OCI-LY7 (cell line): ENCODE results near the gene G3BP2. TPM values are rescaled to one million over a fixed set of nuclear protein-coding genes. Genes with fewer than 3 reads are reported as not detected.
A peak's percentile ranks its signal among the peaks of the same experiment; 100 is the strongest.

Source experiments
- BruUV-seq: library from RNA; stranded (reverse); fragments of 400-500 nt; replicated peaks from 2 replicates; lab custom pipeline; 2021; lab: Mats Ljungman, UMichigan
- CTCF ChIA-PET: fragments of 300-600 bp; sonication (Branson Sonifier 250); formaldehyde crosslinking; loops from one replicate; lab custom pipeline; 2022; ENCODE audit warnings: antibody characterized with exemption; ENCODE audit not compliant: unreplicated experiment; lab: Charles Lee
- POLR2A ChIA-PET: fragments of 300-600 bp; sonication (Branson Sonifier 250); formaldehyde crosslinking; loops from one replicate; lab custom pipeline; 2022; ENCODE audit warnings: antibody characterized with exemption; lab: Charles Lee
- DNase-seq: peaks from one replicate; pipeline ENCODE4 v3.0.0-alpha.2; 2015; ENCODE audit warnings: low spot score
- H2AFZ ChIP-seq: fragments of 200-600 bp; sonication (generic), shearing (Covaris generic); 2 replicates; pipeline ENCODE4 v1.6.1; 2014; ENCODE audit warnings: mild to moderate bottlenecking, antibody characterized with exemption, low read length, moderate library complexity
- H3K27ac ChIP-seq: fragments of 200-600 bp; sonication (generic); 2 replicates; pipeline ENCODE4 v1.5.1; 2014; ENCODE audit warnings: mixed run types, low read depth, mild to moderate bottlenecking, moderate library complexity, low read length, inconsistent platforms; ENCODE audit not compliant: poor library complexity, severe bottlenecking
- H3K36me3 ChIP-seq: fragments of 200-600 bp; sonication (generic); 2 replicates; pipeline ENCODE4 v1.6.1; 2014; ENCODE audit warnings: mild to moderate bottlenecking, antibody characterized with exemption, low read length, moderate library complexity, mixed read lengths; ENCODE audit not compliant: insufficient read depth
- H3K4me1 ChIP-seq: fragments of 200-600 bp; sonication (generic); 2 replicates; pipeline ENCODE4 v1.5.1; 2014; ENCODE audit warnings: mild to moderate bottlenecking, low read length; ENCODE audit not compliant: insufficient read depth, poor library complexity, severe bottlenecking
- H3K4me2 ChIP-seq: fragments of 200-600 bp; sonication (generic); 2 replicates; pipeline ENCODE4 v1.6.1; 2014; ENCODE audit warnings: mild to moderate bottlenecking, low read length
- H3K4me3 ChIP-seq: fragments of 200-600 bp; sonication (generic); 2 replicates; pipeline ENCODE4 v1.5.1; 2014; ENCODE audit warnings: mild to moderate bottlenecking, low read depth, low read length; ENCODE audit not compliant: poor library complexity, severe bottlenecking
- H3K79me2 ChIP-seq: fragments of 200-600 bp; sonication (generic); 2 replicates; pipeline ENCODE4 v1.6.1; 2016; ENCODE audit warnings: low read depth, mild to moderate bottlenecking, low read length, moderate library complexity, mixed read lengths; ENCODE audit not compliant: insufficient read depth
- H3K9me2 ChIP-seq: fragments of 200-600 bp; sonication (generic); 2 replicates; pipeline ENCODE4 v1.6.1; 2016; ENCODE audit warnings: mild to moderate bottlenecking, low read length, mixed read lengths; ENCODE audit not compliant: insufficient read depth
- H3K9me3 ChIP-seq: fragments of 200-600 bp; sonication (generic); 2 replicates; pipeline ENCODE4 v1.6.1; 2014; ENCODE audit warnings: mild to moderate bottlenecking, mixed run types, low read length, mixed read lengths
- H4K20me1 ChIP-seq: fragments of 200-600 bp; sonication (generic); 2 replicates; pipeline ENCODE4 v1.6.1; 2014; ENCODE audit warnings: mild to moderate bottlenecking, antibody characterized with exemption, low read length, moderate library complexity, mixed read lengths; ENCODE audit not compliant: insufficient read depth
- EZH2phosphoT487 ChIP-seq: fragments of 200-600 bp; sonication (generic); IDR thresholded peaks from 2 replicates; pipeline ENCODE4 v1.6.1; 2018; ENCODE audit warnings: low read depth, borderline replicate concordance, mild to moderate bottlenecking, mixed run types, antibody characterized with exemption, low read length, moderate library complexity, mixed read lengths
- intact Hi-C: fragments of 100-400 bp; cut with micrococcal nuclease; formaldehyde crosslinking; loops from one replicate; pipeline ENCODE4 v1.10.0; 2022; ENCODE audit not compliant: unreplicated experiment
- total RNA-seq, 2 experiments: library from RNA; depleted of rRNA in 1 of 2; stranded (reverse); fragments of >200 nt in 1 of 2; shearing (Covaris generic) in 1 of 2; gene quantifications; 2 replicates each; pipeline ENCODE4 v1.2.3, GENCODE V29; 2014 to 2022
- TF ChIP-seq, protein P1 (sequence below): fragments of 200-600 bp; sonication (generic); conservative IDR thresholded peaks from 2 replicates; pipeline ENCODE4 v1.5.1; 2014; ENCODE audit warnings: mild to moderate bottlenecking, antibody characterized with exemption, low read length, moderate library complexity, mixed read lengths

The G3BP2 gene
- total RNA-seq, 2 experiments from 2014 or later = 56.7 to 147 TPM

DNA sequence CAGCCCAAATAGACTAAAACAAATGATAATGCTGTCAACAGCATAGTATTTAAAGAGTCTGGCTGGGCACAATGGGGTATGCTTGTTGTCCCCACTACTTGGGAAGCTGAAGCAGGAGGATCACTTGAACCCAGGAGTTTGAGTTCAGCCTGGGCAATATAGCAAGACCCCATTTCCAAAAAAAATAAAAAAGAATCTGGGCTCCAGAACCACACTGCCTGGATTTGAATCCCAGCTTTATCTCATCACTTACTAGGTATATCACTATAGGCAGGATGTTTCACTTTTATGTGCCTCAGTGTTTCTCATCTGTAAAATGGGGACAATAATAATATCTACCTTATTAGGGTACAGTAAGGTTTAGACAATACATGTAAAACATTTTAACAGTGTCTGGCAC, 5.3 kb upstream of the G3BP2 start:
- no peaks in the 10 kb centered on the region for H3K9me2 ChIP-seq
- no TSS peak for BruUV-seq
- no peak for DNase-seq
- POLR2A ChIA-PET = interaction anchor here (1.0 kb wide), 1 partner anchor 46 kb away, joined by 3 read pairs; the partner anchor contains the start of gene USO1
- no peak overlapping the region for H2AFZ ChIP-seq
- H3K4me2 ChIP-seq = no peak overlapping the region
- no peaks in the 10 kb centered on the region for H3K36me3 ChIP-seq
- H3K27ac ChIP-seq = no peak overlapping the region
- intact Hi-C loops = no loop called here
- peaks cover 9% of the 10 kb centered on the region for H3K4me1 ChIP-seq
- H3K79me2 ChIP-seq = peaks cover 6% of the 10 kb centered on the region; the same call in 1 of the 2 replicates
- TF ChIP-seq EZH2phosphoT487 = no peak
- TF ChIP-seq, protein P1, sequence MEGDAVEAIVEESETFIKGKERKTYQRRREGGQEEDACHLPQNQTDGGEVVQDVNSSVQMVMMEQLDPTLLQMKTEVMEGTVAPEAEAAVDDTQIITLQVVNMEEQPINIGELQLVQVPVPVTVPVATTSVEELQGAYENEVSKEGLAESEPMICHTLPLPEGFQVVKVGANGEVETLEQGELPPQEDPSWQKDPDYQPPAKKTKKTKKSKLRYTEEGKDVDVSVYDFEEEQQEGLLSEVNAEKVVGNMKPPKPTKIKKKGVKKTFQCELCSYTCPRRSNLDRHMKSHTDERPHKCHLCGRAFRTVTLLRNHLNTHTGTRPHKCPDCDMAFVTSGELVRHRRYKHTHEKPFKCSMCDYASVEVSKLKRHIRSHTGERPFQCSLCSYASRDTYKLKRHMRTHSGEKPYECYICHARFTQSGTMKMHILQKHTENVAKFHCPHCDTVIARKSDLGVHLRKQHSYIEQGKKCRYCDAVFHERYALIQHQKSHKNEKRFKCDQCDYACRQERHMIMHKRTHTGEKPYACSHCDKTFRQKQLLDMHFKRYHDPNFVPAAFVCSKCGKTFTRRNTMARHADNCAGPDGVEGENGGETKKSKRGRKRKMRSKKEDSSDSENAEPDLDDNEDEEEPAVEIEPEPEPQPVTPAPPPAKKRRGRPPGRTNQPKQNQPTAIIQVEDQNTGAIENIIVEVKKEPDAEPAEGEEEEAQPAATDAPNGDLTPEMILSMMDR = no peak
- H3K9me3 ChIP-seq = no peaks in the 10 kb centered on the region
- no peaks in the 10 kb centered on the region for H4K20me1 ChIP-seq
- H3K4me3 ChIP-seq = no peak overlapping the region
- CTCF ChIA-PET = no interaction called here

DNA sequence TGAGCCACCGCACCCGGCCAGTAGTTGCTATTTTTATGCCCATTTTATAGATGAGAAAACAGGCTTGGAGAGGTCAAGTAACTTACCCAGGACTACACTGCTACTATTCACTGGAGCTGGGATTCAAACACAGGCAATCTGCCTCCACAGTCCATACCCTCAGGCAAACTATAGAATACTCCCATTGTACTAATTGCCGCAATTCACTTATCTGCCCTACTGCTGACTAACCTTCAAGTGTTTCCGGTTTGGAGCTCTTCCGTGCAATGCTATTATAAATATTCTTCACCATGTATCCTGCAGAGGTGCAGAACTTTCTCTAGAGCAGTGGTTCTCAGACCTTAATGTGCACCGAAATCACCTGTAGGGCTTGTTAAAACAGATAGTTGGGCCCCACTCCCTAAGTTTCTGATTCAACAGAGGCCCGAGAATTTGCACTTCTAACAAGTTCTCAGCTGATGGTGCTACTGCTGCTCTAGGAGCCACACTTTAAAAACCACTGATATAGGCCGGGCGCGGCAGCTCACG, 1.9 kb upstream of the G3BP2 start:
- H3K9me2 ChIP-seq = no peaks in the 10 kb centered on the region
- H4K20me1 ChIP-seq = peaks cover 22% of the 10 kb centered on the region
- POLR2A ChIA-PET = no interaction called here
- peaks cover 20% of the 10 kb centered on the region; the same call in 1 of the 2 replicates for H3K36me3 ChIP-seq
- H3K4me3 ChIP-seq = no peak overlapping the region
- peaks cover 24% of the 10 kb centered on the region for H3K4me1 ChIP-seq
- DNase-seq = no peak
- no peak overlapping the region for H2AFZ ChIP-seq
- intact Hi-C loops = no loop called here
- H3K79me2 ChIP-seq = peaks cover 37% of the 10 kb centered on the region
- no peak overlapping the region for H3K4me2 ChIP-seq
- no TSS peak for BruUV-seq
- no peak for TF ChIP-seq EZH2phosphoT487
- TF ChIP-seq, protein P1 = no peak
- no peak overlapping the region for H3K27ac ChIP-seq
- CTCF ChIA-PET = no interaction called here
- H3K9me3 ChIP-seq = no peaks in the 10 kb centered on the region

DNA sequence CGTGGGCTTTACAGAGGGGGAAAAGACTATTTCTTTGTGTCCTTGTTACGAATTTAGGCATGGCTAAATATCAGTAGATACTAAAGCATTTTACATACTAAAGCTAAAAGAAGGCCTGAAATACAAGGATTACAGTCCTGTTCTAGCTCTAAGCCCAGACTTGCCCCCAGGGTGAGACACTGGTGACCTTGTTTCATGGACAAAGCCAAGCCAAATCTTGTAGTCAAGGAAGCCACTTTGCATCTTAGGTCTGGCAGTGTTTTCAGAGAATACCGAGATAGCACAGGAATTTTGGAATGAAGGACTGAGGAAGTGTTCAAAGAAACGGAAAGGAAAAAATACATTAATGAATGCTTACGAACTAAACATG, 733 bp upstream of the G3BP2 start:
- peak; percentile 16 for DNase-seq
- H3K9me2 ChIP-seq = no peaks in the 10 kb centered on the region
- no peak for TF ChIP-seq EZH2phosphoT487
- TF ChIP-seq, protein P1 = no peak
- no peaks in the 10 kb centered on the region for H3K9me3 ChIP-seq
- H3K27ac ChIP-seq = peak overlapping the region; percentile 87
- peaks cover 48% of the 10 kb centered on the region for H3K79me2 ChIP-seq
- BruUV-seq = TSS peak; percentile 99
- peaks cover 35% of the 10 kb centered on the region for H3K4me1 ChIP-seq
- H3K4me3 ChIP-seq = peak overlapping the region; percentile 95
- CTCF ChIA-PET = interaction anchor here (1.0 kb wide), 1 partner anchor 49 kb away, joined by 6 read pairs; no protein-coding TSS in a partner anchor
- peak overlapping the region; percentile 99 for H3K4me2 ChIP-seq
- POLR2A ChIA-PET = interaction anchor here (0.6 to 1.4 kb wide), 11 partner anchors 14 to 275 kb away, joined by 3 to 13 read pairs (median 4); partner anchors contain the start of gene USO1
- peaks cover 22% of the 10 kb centered on the region; the same call in 1 of the 2 replicates for H3K36me3 ChIP-seq
- peaks cover 33% of the 10 kb centered on the region for H4K20me1 ChIP-seq
- intact Hi-C loops = loop anchor here (1.0 to 2.0 kb wide), 2 partner anchors 50 to 159 kb away; partner anchors contain the start of genes RCHY1, THAP6 and USO1
- peak overlapping the region; percentile 98 for H2AFZ ChIP-seq
